Fibroblast of lung (primary cell): ENCODE results near the gene CLCNKB. TPM values are rescaled to one million over a fixed set of nuclear protein-coding genes. Genes with fewer than 3 reads are reported as not detected.
A peak's percentile ranks its signal among the peaks of the same experiment; 100 is the strongest.

Experiments
- DNase-seq, 2 donors: peaks; one replicate each; pipeline versions ENCODE4 v3.0.0 to v3.0.0-alpha.2; 2010; ENCODE audit warnings: low read depth in 2 of 2
- H2AFZ ChIP-seq: 2 replicates; pipeline ENCODE4 v1.5.1; 2012; ENCODE audit warnings: low read length, control low read depth, inconsistent platforms
- H3K27ac ChIP-seq: 2 replicates; pipeline ENCODE4 v1.5.1; 2011; ENCODE audit warnings: low read length, control low read depth; ENCODE audit not compliant: insufficient read depth
- H3K27me3 ChIP-seq: 2 replicates; pipeline ENCODE4 v1.5.1; 2011; ENCODE audit warnings: mild to moderate bottlenecking, low read length; ENCODE audit not compliant: control insufficient read depth, insufficient read depth
- H3K36me3 ChIP-seq: 2 replicates; pipeline ENCODE4 v1.5.1; 2011; ENCODE audit warnings: low read length; ENCODE audit not compliant: control insufficient read depth, insufficient read depth
- H3K4me1 ChIP-seq: 2 replicates; pipeline ENCODE4 v1.5.1; 2011; ENCODE audit warnings: low read length; ENCODE audit not compliant: control insufficient read depth, insufficient read depth; ENCODE audit errors: extremely low read depth
- H3K4me2 ChIP-seq: 2 replicates; pipeline ENCODE4 v1.5.1; 2011; ENCODE audit warnings: low read length, control low read depth; ENCODE audit not compliant: insufficient read depth; ENCODE audit errors: extremely low read depth
- H3K4me3 ChIP-seq, 4 experiments: fragments of 200-600 bp in 1 of 4; sonication (generic) in 1 of 4; replicated peaks in 1 of 4; 2 replicates each; pipeline ENCODE4 v1.5.1; 2011 to 2016; ENCODE audit warnings: low read length in 4 of 4, low read depth in 3 of 4, mild to moderate bottlenecking in 3 of 4, control low read depth in 2 of 4, inconsistent platforms in 1 of 4, mixed read lengths in 1 of 4; ENCODE audit not compliant: insufficient read depth in 1 of 4; ENCODE audit errors: control extremely low read depth in 1 of 4
- H3K79me2 ChIP-seq: 2 replicates; pipeline ENCODE4 v1.5.1; 2012; ENCODE audit warnings: mild to moderate bottlenecking, low read length, inconsistent platforms; ENCODE audit not compliant: control insufficient read depth, insufficient read depth
- H3K9ac ChIP-seq: 2 replicates; pipeline ENCODE4 v1.5.1; 2011; ENCODE audit warnings: mild to moderate bottlenecking, low read length, control low read depth; ENCODE audit not compliant: insufficient read depth
- H3K9me3 ChIP-seq: 2 replicates; pipeline ENCODE4 v1.5.1; 2012; ENCODE audit warnings: low read depth, low read length; ENCODE audit not compliant: control insufficient read depth, insufficient read depth
- H4K20me1 ChIP-seq: 2 replicates; pipeline ENCODE4 v1.5.1; 2011; ENCODE audit warnings: low read length; ENCODE audit not compliant: control insufficient read depth, insufficient read depth; ENCODE audit errors: extremely low read depth
- CTCF ChIP-seq, 2 donors: IDR thresholded peaks in 1 of 2; conservative IDR thresholded peaks in 1 of 2; 1 replicate in 1 of 2; 2 replicates in 1 of 2; pipeline ENCODE4 v1.5.1; 2011 to 2012; ENCODE audit warnings: low read length in 2 of 2, control low read depth in 1 of 2, inconsistent platforms in 1 of 2, low read depth in 1 of 2, mild to moderate bottlenecking in 1 of 2
- EZH2 ChIP-seq: IDR thresholded peaks from 2 replicates; pipeline ENCODE4 v1.5.1; 2012; ENCODE audit warnings: low read length, control low read depth, mild to moderate bottlenecking; ENCODE audit errors: missing control alignments
- polyA plus RNA-seq, 2 donors: library from polyadenylated mRNA; depleted of rRNA in 1 of 2; stranded (reverse) in 1 of 2; unstranded in 1 of 2; fragments of >200 nt; gene quantifications; 2 replicates each; pipeline ENCODE4 v1.2.1, GENCODE V29; 2011 to 2012; ENCODE audit warnings: missing spikeins in 1 of 2
- total RNA-seq: library from RNA; depleted of rRNA; stranded (reverse); fragments of >200 nt; gene quantifications from 2 replicates; pipeline ENCODE4 v1.2.1, GENCODE V29; 2014

Gene CLCNKB
- total and polyA plus RNA-seq, 2 donors (not counting 1 experiment from before 2014, with no cell fraction given) = 0.09 to 0.33 TPM

- H3K9ac ChIP-seq = no peak overlapping the region
- H3K36me3 ChIP-seq = no peaks in the 10 kb centered on the region
- DNase-seq = no peak
- H4K20me1 ChIP-seq = no peaks in the 10 kb centered on the region
- no peak overlapping the region for H2AFZ ChIP-seq
- no peak overlapping the region for H3K27ac ChIP-seq
- no peaks in the 10 kb centered on the region for H3K79me2 ChIP-seq
- no peaks in the 10 kb centered on the region for H3K4me1 ChIP-seq
- no peaks in the 10 kb centered on the region for H3K9me3 ChIP-seq
- no peak overlapping the region for H3K4me3 ChIP-seq
- no peak for TF ChIP-seq EZH2
- TF ChIP-seq CTCF (conservative IDR thresholded peaks at IDR 0.05 in 1 of 2, IDR thresholded peaks at IDR 0.05 in 1 of 2; ENCODE audit: low read depth in 1 of 2, low read length in 2 of 2) = no peak
- H3K4me2 ChIP-seq = no peak overlapping the region
- peaks cover 3% of the 10 kb centered on the region for H3K27me3 ChIP-seq
Measured at GRCh38 chr1:16087733-16088132, 44.2 kb downstream of the CLCNKB start.

- H3K9ac ChIP-seq = no peak overlapping the region
- H3K4me1 ChIP-seq = no peaks in the 10 kb centered on the region
- no peak overlapping the region for H3K4me2 ChIP-seq
- no peaks in the 10 kb centered on the region for H3K36me3 ChIP-seq
- no peaks in the 10 kb centered on the region for H3K9me3 ChIP-seq
- no peaks in the 10 kb centered on the region for H4K20me1 ChIP-seq
- no peak overlapping the region for H3K4me3 ChIP-seq
- peaks cover 3% of the 10 kb centered on the region for H3K27me3 ChIP-seq
- TF ChIP-seq EZH2 (no peak), CTCF (conservative IDR thresholded peaks at IDR 0.05 in 1 of 2, IDR thresholded peaks at IDR 0.05 in 1 of 2; ENCODE audit: low read depth in 1 of 2, low read length in 2 of 2) (no peak)
- H2AFZ ChIP-seq = no peak overlapping the region
- H3K27ac ChIP-seq = no peak overlapping the region
- no peaks in the 10 kb centered on the region for H3K79me2 ChIP-seq
- DNase-seq = no peak
Measured at GRCh38 chr1:16088351-16088911, 44.8 kb downstream of the CLCNKB start.

- H3K36me3 ChIP-seq = no peaks in the 10 kb centered on the region
- no peak overlapping the region for H3K4me2 ChIP-seq
- no peaks in the 10 kb centered on the region for H4K20me1 ChIP-seq
- H3K4me3 ChIP-seq = no peak overlapping the region
- no peaks in the 10 kb centered on the region for H3K79me2 ChIP-seq
- TF ChIP-seq EZH2 = no peak
- TF ChIP-seq CTCF (conservative IDR thresholded peaks at IDR 0.05 in 1 of 2, IDR thresholded peaks at IDR 0.05 in 1 of 2; ENCODE audit: low read depth in 1 of 2, low read length in 2 of 2) = no peak
- no peak overlapping the region for H3K27ac ChIP-seq
- no peaks in the 10 kb centered on the region for H3K4me1 ChIP-seq
- no peak overlapping the region for H2AFZ ChIP-seq
- H3K9ac ChIP-seq = no peak overlapping the region
- no peaks in the 10 kb centered on the region for H3K9me3 ChIP-seq
- peaks cover 3% of the 10 kb centered on the region for H3K27me3 ChIP-seq
- peak; percentile 51 to 92 for DNase-seq
Measured at GRCh38 chr1:16088996-16089395, 45.4 kb downstream of the CLCNKB start.
